K562 (cell line): ENCODE results near the gene HSDL1. TPM values are rescaled to one million over a fixed set of nuclear protein-coding genes. Genes with fewer than 3 reads are reported as not detected.

Experiments used
- CREB3L1 ChIP-seq: fragments of 450-650 bp; IDR thresholded peaks from 2 replicates; pipeline ENCODE4 v1.6.1; 2014; ENCODE audit warnings: low read depth, mild to moderate bottlenecking, moderate library complexity, borderline replicate concordance
- FOXP1 ChIP-seq: sonication (generic); formaldehyde crosslinking; IDR thresholded peaks from 2 replicates; pipeline ENCODE4 v1.8.0; 2022; ENCODE audit warnings: mild to moderate bottlenecking, missing genetic modification reagents
- RBM39 ChIP-seq: fragments of 200-400 bp; formaldehyde crosslinking; optimal IDR thresholded peaks from 2 replicates; pipeline ENCODE3; 2018; ENCODE audit warnings: low read depth, low read length
- SIN3A ChIP-seq, 2 experiments: fragments of 150-350 bp in 1 of 2; IDR thresholded peaks; 2 replicates each; pipeline ENCODE4 v1.6.1; 2011 to 2016; ENCODE audit warnings: borderline replicate concordance in 2 of 2, low read depth in 2 of 2, low read length in 2 of 2, mild to moderate bottlenecking in 2 of 2, moderate library complexity in 2 of 2; ENCODE audit not compliant: control insufficient read depth in 1 of 2
- SOX6 ChIP-seq: fragments of 450-650 bp; IDR thresholded peaks from 2 replicates; pipeline ENCODE4 v1.6.1; 2014; ENCODE audit warnings: mild to moderate bottlenecking
- STAT5A ChIP-seq: IDR thresholded peaks from 2 replicates; pipeline ENCODE4 v1.6.1; 2012; ENCODE audit warnings: low read length, inconsistent platforms, borderline replicate concordance
- ZFP36 ChIP-seq: fragments of 150-350 bp; IDR thresholded peaks from 2 replicates; pipeline ENCODE4 v1.6.1; 2018; ENCODE audit warnings: low read length, low read depth; ENCODE audit not compliant: partially characterized antibody
- ZNF3 ChIP-seq: fragments of 250-450 bp; sonication (Bioruptor Pico); IDR thresholded peaks from 2 replicates; pipeline ENCODE4 v1.5.0; 2021; ENCODE audit warnings: mild to moderate bottlenecking, moderate library complexity
- ZNF318 ChIP-seq, 2 experiments: fragments of 450-650 bp; IDR thresholded peaks; 2 replicates each; pipeline ENCODE4 v1.6.1; 2016; ENCODE audit warnings: mild to moderate bottlenecking in 2 of 2, borderline replicate concordance in 1 of 2, low read depth in 1 of 2, moderate library complexity in 1 of 2
- ZNF431 ChIP-seq: sonication (generic); formaldehyde crosslinking; IDR thresholded peaks from 2 replicates; pipeline ENCODE4 v1.8.0; 2022; ENCODE audit warnings: mild to moderate bottlenecking, missing genetic modification reagents
- polyA plus RNA-seq, 8 experiments: library from polyadenylated mRNA; depleted of rRNA in 4 of 8; stranded (reverse) in 5 of 8; unstranded in 3 of 8; fragments of >200 nt; fragmentation: Nextera tagmentation in 2 of 8; fragmentation: Illumina TruSeq in 1 of 8; extraction: Ambion mirVana in 2 of 8; extraction: Trizol in 1 of 8; gene quantifications; 2 replicates each; pipeline versions ENCODE4 v1.2.1 to v1.2.3, GENCODE V29; 2011 to 2014; ENCODE audit warnings: inconsistent platforms in 1 of 8, missing spikeins in 1 of 8
- total RNA-seq, 7 experiments: library from RNA; depleted of rRNA in 6 of 7; stranded (reverse); fragments of >200 nt in 6 of 7; fragmentation: Illumina TruSeq in 2 of 7; extraction: Trizol in 2 of 7; gene quantifications; 2 replicates each; pipeline versions ENCODE4 v1.2.1 to v1.2.3, GENCODE V29; 2011 to 2021; ENCODE audit warnings: low replicate concordance in 1 of 7
- TF ChIP-seq, protein P1 (sequence below): sonication (generic); formaldehyde crosslinking; IDR thresholded peaks from 2 replicates; pipeline ENCODE4 v1.9.0; 2022; ENCODE audit warnings: mild to moderate bottlenecking, missing genetic modification reagents
- TF ChIP-seq, protein P2 (sequence below): IDR thresholded peaks from 2 replicates; pipeline ENCODE4 v1.6.1; 2014; ENCODE audit warnings: antibody characterized with exemption
- TF ChIP-seq, protein P3 (sequence below): fragments of 200-800 bp; sonication (Bioruptor generic); IDR thresholded peaks from 2 replicates; pipeline ENCODE4 v1.6.1; 2017; ENCODE audit warnings: missing genetic modification characterization, missing compliant biosample characterization

The HSDL1 gene
- total and polyA plus RNA-seq, 9 of the 15 experiments (the other 6 are each of a cell fraction or from before 2014, with no cell fraction given): 14.8 to 41.2 (median 27.7) TPM

DNA sequence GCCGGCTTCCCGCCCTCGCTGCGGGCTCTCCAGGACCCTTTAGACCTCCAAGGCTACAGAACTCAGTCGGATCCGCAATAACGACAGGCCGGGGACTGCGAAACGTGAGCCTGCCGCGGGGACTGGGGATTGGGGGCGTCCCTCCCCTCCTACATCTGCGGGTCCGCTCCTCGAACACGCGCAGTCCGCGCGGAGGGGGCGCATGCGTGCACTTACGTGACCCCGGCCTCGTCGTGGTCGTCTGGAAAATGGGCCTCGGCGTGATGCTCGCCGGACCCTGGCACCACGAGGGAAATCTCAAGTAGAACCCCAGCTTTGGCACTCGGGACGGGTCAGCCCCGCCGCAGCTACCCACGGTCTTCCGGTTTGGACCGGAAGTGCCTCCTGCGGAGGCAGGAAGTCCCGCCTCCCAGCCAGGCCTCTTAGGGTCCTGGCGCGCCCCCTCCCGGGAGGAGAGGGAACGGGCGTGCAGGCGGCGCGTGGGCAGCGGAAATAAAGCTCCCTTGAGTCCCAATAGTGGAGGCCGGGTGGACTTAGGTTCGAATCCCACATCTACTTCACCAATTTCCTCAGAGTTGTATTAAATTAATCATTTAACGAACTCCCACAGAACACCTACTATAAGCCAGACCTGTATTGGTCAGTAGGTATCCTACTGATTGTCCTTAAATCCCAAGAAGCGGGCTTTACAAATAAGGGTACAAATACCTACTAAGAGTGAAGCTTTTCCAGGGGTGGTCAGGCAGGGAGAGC, 41.9 kb upstream of the HSDL1 start, which contains the start of gene TAF1C (continued):
- no peak for TF ChIP-seq ZNF3 (CRISPR knock-in tag)
- no peak; the same call in 1 of the 2 replicates for TF ChIP-seq SOX6
- no peak for TF ChIP-seq RBM39
- TF ChIP-seq ZNF431: no peak
- no peak for TF ChIP-seq ZFP36
- TF ChIP-seq CREB3L1: no peak; the same call in 1 of the 2 replicates
- TF ChIP-seq ZNF318 (IDR thresholded peaks at IDR 0.05; ENCODE audit: borderline replicate concordance in 1 of 2, low read depth in 1 of 2): no peak
- TF ChIP-seq FOXP1 (CRISPR knock-in tag): no peak
- peak; percentile 58 to 71; a peak in 2 of 4 replicates for TF ChIP-seq SIN3A (IDR thresholded peaks at IDR 0.05; ENCODE audit: borderline replicate concordance in 2 of 2, control insufficient read depth in 1 of 2, low read depth in 2 of 2, low read length in 2 of 2)
- TF ChIP-seq, protein P1, sequence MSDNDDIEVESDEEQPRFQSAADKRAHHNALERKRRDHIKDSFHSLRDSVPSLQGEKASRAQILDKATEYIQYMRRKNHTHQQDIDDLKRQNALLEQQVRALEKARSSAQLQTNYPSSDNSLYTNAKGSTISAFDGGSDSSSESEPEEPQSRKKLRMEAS: peak; percentile 65
- TF ChIP-seq STAT5A: no peak
- TF ChIP-seq, protein P2, sequence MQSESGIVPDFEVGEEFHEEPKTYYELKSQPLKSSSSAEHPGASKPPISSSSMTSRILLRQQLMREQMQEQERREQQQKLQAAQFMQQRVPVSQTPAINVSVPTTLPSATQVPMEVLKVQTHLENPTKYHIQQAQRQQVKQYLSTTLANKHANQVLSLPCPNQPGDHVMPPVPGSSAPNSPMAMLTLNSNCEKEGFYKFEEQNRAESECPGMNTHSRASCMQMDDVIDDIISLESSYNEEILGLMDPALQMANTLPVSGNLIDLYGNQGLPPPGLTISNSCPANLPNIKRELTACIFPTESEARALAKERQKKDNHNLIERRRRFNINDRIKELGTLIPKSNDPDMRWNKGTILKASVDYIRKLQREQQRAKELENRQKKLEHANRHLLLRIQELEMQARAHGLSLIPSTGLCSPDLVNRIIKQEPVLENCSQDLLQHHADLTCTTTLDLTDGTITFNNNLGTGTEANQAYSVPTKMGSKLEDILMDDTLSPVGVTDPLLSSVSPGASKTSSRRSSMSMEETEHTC: no peak
- TF ChIP-seq, protein P3, sequence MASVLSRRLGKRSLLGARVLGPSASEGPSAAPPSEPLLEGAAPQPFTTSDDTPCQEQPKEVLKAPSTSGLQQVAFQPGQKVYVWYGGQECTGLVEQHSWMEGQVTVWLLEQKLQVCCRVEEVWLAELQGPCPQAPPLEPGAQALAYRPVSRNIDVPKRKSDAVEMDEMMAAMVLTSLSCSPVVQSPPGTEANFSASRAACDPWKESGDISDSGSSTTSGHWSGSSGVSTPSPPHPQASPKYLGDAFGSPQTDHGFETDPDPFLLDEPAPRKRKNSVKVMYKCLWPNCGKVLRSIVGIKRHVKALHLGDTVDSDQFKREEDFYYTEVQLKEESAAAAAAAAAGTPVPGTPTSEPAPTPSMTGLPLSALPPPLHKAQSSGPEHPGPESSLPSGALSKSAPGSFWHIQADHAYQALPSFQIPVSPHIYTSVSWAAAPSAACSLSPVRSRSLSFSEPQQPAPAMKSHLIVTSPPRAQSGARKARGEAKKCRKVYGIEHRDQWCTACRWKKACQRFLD (CRISPR knock-in tag): peak; percentile 44; the same call in 1 of the 2 replicates
